ENCODE measurements around the gene PERM1. TPM values are rescaled to one million over a fixed set of nuclear protein-coding genes. Genes with fewer than 3 reads are reported as not detected.

Gene PERM1
- total and polyA plus RNA-seq, 9 of the 15 experiments (the other 6 are each of a cell fraction or from before 2014, with no cell fraction given): not detected

GRCh38 chr1:929712-930632 lies 51.9 kb downstream of the PERM1 start:
- in situ Hi-C loops (cut with MboI) (no loop called here), intact Hi-C loops (cut with micrococcal nuclease) (no loop called here)
- ATAC-seq (no peak), DNase-seq (ENCODE audit: extremely low read depth in 1 of 4, low spot score in 3 of 4) (no peak), FAIRE-seq (no peak)
- peaks cover 0 to 74% of the 10 kb centered on the region in 2 experiments; a peak in 3 of 5 replicates for H3K4me1 ChIP-seq (replicated peaks in 1 of 2; ENCODE audit: control insufficient read depth in 2 of 2, insufficient read depth in 2 of 2, low read length in 2 of 2)
- peaks cover 36% of the 10 kb centered on the region for H4K20me1 ChIP-seq (replicated peaks; ENCODE audit: control insufficient read depth, insufficient read depth, low read length)
- CTCF ChIA-PET (ENCODE audit: low intra/inter-chr PET ratio): no interaction called here
- H3K4me3 ChIP-seq: no peak overlapping the region
- no peaks in the 10 kb centered on the region for H3K9me1 ChIP-seq (ENCODE audit: control insufficient read depth, insufficient read depth, low read length)
- no peak overlapping the region for H3K4me2 ChIP-seq (ENCODE audit: insufficient read depth, low read length)
- H3K9me3 ChIP-seq (replicated peaks; ENCODE audit: control insufficient read depth, insufficient read depth, low read depth, low read length): no peaks in the 10 kb centered on the region
- H3K79me2 ChIP-seq (ENCODE audit: control insufficient read depth, insufficient read depth, low read length): no peaks in the 10 kb centered on the region
- POLR2A ChIA-PET: interaction anchor here (0.7 to 3.1 kb wide), 5 partner anchors 9 to 37 kb away, joined by 3 to 11 read pairs (median 4); no protein-coding TSS in a partner anchor
- WGBS (ENCODE audit: insufficient coverage, low coverage, missing lambda C conversion rate): 20% methylated on average over 33 of the region's 40 CpGs
- H2AFZ ChIP-seq (ENCODE audit: low read depth, low read length): no peak overlapping the region
- H3K27ac ChIP-seq (ENCODE audit: extremely low read depth, low read depth, low read length): no peak overlapping the region
- no TSS peak for BruUV-seq (replicated peaks)
- H3K36me3 ChIP-seq (ENCODE audit: control insufficient read depth, insufficient read depth, low read length): no peaks in the 10 kb centered on the region
- H3K9ac ChIP-seq (ENCODE audit: insufficient read depth in 1 of 2, low read depth in 2 of 2, low read length in 2 of 2): peak overlapping the region in 1 of 2 experiments; percentile 31; a peak in 1 of 4 replicates
- no peak for TF ChIP-seq BRCA1 (IDR thresholded peaks at IDR 0.05)
- TF ChIP-seq BRCA1 (CRISPR knock-in tag; IDR thresholded peaks at IDR 0.05): no peak
- TF ChIP-seq ZNF274 (IDR thresholded peaks at IDR 0.05; ENCODE audit: borderline replicate concordance, low read depth, low read length): no peak
- TF ChIP-seq TFAP4 (CRISPR knock-in tag; IDR thresholded peaks at IDR 0.05; ENCODE audit: borderline replicate concordance): 0 out of 2 replicates have a peak, but pooled peaks have one; percentile 14
- 0 out of 2 replicates have a peak, but pooled peaks have one; percentile 55 for TF ChIP-seq KAT7 (CRISPR knock-in tag; IDR thresholded peaks at IDR 0.05; ENCODE audit: borderline replicate concordance)
- H3K27me3 ChIP-seq (ENCODE audit: control insufficient read depth in 2 of 2, insufficient read depth in 2 of 2, low read length in 2 of 2): peaks cover 38 to 79% of the 10 kb centered on the region in 2 experiments; a peak in 4 of 5 replicates

All from K562 (cell line).